ENCODE measurements around the gene SLC6A8. TPM values are rescaled to one million over a fixed set of nuclear protein-coding genes. Genes with fewer than 3 reads are reported as not detected.
A peak's percentile ranks its signal among the peaks of the same experiment; 100 is the strongest.

SLC6A8 gene
- total and polyA plus RNA-seq, 2 donors (not counting 3 experiments of a cell fraction or from before 2014, with no cell fraction given): 22.7 to 23.6 TPM

- intact Hi-C loops (cut with micrococcal nuclease): no loop called here
- no peaks in the 10 kb centered on the region for H3K9me1 ChIP-seq (replicated peaks; ENCODE audit: control insufficient read depth, extremely low read depth, insufficient read depth, low read length)
- H3K27me3 ChIP-seq (ENCODE audit: control insufficient read depth in 2 of 2, insufficient read depth in 2 of 2, low read length in 2 of 2): no peaks in the 10 kb centered on the region
- FAIRE-seq: no peak
- H3K27ac ChIP-seq (ENCODE audit: insufficient read depth, low read depth, low read length): no peak overlapping the region
- no peak for DNase-seq (ENCODE audit: low read depth, low spot score)
- H2AFZ ChIP-seq (ENCODE audit: low read depth, low read length): no peak overlapping the region
- no TSS peak for BruUV-seq (replicated peaks)
- no peaks in the 10 kb centered on the region for H4K20me1 ChIP-seq (replicated peaks; ENCODE audit: control insufficient read depth, extremely low read depth, insufficient read depth, low read length)
- no peaks in the 10 kb centered on the region for H3K79me2 ChIP-seq (ENCODE audit: control insufficient read depth, insufficient read depth, low read length)
- ChIA-PET POLR2A (no interaction called here), CTCF (interaction anchor here (1.2 to 4.2 kb wide), 2 partner anchors 17 to 20 kb away, joined by 6 to 30 read pairs; no protein-coding TSS in a partner anchor)
- no peak for TF ChIP-seq CTCF (IDR thresholded peaks at IDR 0.05; ENCODE audit: extremely low read depth in 1 of 2, insufficient read depth in 1 of 2, low read depth in 1 of 2, low read length in 2 of 2)
- TF ChIP-seq FOS (IDR thresholded peaks at IDR 0.05; ENCODE audit: borderline replicate concordance, insufficient read depth, low read length): no peak
- no peak for TF ChIP-seq JUN (IDR thresholded peaks at IDR 0.05; ENCODE audit: borderline replicate concordance, insufficient read depth, insufficient read length, low read depth)
- TF ChIP-seq GATA2 (IDR thresholded peaks at IDR 0.05; ENCODE audit: insufficient read depth, insufficient read length, low read depth, low read length): no peak
- TF ChIP-seq EZH2 (IDR thresholded peaks at IDR 0.05; ENCODE audit: borderline replicate concordance, low read depth, low read length, severe bottlenecking): no peak
- TF ChIP-seq POLR2AphosphoS5 (IDR thresholded peaks at IDR 0.05; ENCODE audit: insufficient read depth, low read depth, low read length): no peak
- no peak for TF ChIP-seq MYC (IDR thresholded peaks at IDR 0.05; ENCODE audit: low read depth, low read length)
- TF ChIP-seq POLR2A (IDR thresholded peaks at IDR 0.05; ENCODE audit: low read depth, low read length): no peak
- TF ChIP-seq MAX (IDR thresholded peaks at IDR 0.05; ENCODE audit: insufficient read depth, insufficient read length): no peak
- peaks cover 4% of the 10 kb centered on the region for H3K4me1 ChIP-seq (ENCODE audit: control insufficient read depth, extremely low read depth, insufficient read depth, low read length)
- no peak overlapping the region for H3K9ac ChIP-seq (replicated peaks; ENCODE audit: extremely low read depth, insufficient read depth, low read length)
- H3K36me3 ChIP-seq (ENCODE audit: control insufficient read depth in 2 of 2, extremely low read depth in 1 of 2, insufficient read depth in 2 of 2, low read length in 2 of 2): no peaks in the 10 kb centered on the region
- H3K4me3 ChIP-seq (replicated peaks in 1 of 3; ENCODE audit: insufficient read depth in 1 of 3, low read depth in 1 of 3, low read length in 3 of 3): peak overlapping the region in 1 of 3 experiments; percentile 4
- H3K4me2 ChIP-seq (ENCODE audit: insufficient read depth, low read length): no peak overlapping the region
- H3K9me3 ChIP-seq (replicated peaks; ENCODE audit: control insufficient read depth, insufficient read depth, low read length): no peaks in the 10 kb centered on the region
- dilution Hi-C loops (cut with MboI; ENCODE audit: extremely low pct_ligation_motif_present, low sequenced_read_pairs): no loop called here
These were observed 345 bp downstream of the SLC6A8 start for GRCh38 chrX:153688071-153688470.
